GM11168 (cell line): ENCODE measurements around the gene SLC35D3.
"Not testable (repeated sequence)": the region's sequence is repeated elsewhere in the genome, so short reads cannot be mapped to it uniquely, and the experiment has no call there.

ENCODE experiments used
- in situ Hi-C: fragments of 300-500 bp; cut with MboI; formaldehyde crosslinking; loops from one replicate; pipeline ENCODE4 v1.12.0; 2022; ENCODE audit warnings: low sequenced_read_pairs; ENCODE audit not compliant: unreplicated experiment

SLC35D3 gene, protein sequence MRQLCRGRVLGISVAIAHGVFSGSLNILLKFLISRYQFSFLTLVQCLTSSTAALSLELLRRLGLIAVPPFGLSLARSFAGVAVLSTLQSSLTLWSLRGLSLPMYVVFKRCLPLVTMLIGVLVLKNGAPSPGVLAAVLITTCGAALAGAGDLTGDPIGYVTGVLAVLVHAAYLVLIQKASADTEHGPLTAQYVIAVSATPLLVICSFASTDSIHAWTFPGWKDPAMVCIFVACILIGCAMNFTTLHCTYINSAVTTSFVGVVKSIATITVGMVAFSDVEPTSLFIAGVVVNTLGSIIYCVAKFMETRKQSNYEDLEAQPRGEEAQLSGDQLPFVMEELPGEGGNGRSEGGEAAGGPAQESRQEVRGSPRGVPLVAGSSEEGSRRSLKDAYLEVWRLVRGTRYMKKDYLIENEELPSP

DNA sequence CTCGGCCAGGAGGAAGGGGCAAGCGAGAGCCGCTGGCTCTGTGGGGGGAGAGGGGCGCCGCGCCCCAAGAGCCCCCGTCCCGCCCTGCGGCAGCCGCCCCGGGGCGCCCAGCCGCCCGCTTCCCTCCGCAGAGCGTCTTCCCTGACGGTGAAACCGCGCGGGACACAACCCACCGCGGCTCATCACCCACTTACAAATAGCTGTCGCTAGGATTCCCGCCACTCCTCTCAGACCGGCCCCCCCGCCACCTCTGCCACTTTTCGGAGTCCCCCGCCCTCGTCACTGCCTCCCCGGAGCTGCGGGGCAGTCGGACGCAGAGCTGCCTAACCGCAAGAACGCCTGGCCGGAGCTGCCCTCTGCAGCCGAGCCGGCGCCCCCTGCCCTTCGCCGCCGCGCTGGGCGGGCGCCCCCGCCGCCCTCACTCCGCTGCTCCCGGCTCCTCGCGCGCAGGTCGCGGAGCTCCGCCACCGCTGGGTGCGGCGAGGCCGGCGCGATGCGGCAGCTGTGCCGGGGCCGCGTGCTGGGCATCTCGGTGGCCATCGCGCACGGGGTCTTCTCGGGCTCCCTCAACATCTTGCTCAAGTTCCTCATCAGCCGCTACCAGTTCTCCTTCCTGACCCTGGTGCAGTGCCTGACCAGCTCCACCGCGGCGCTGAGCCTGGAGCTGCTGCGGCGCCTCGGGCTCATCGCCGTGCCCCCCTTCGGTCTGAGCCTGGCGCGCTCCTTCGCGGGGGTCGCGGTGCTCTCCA, at the start of gene SLC35D3:
TSS of gene SLC35D3 (plus strand) at position 366 of the 749 bp plus-strand sequence. CDS start at position 494, 128 bp downstream.
- in situ Hi-C loops: no loop called here

DNA sequence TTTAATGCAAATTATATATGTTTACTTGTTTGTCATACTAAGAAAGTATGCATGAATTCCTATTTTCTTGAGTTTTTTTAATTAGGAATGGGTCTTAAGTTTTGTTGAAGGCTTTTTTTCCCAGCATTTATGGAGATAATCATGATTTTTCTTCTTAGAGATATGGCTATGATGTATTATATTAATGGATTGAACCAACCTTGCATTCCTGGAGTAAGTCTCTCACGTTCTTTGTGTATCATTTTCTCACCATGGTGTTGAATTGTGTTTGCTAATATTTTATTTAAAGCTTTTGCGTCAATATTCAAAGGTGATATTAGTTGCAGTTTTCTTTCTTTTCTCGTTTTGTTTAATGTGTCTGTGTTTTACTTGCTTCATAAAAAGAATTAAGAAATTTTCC, 48.4 kb upstream of the SLC35D3 start:
- in situ Hi-C loops: no loop called here

DNA sequence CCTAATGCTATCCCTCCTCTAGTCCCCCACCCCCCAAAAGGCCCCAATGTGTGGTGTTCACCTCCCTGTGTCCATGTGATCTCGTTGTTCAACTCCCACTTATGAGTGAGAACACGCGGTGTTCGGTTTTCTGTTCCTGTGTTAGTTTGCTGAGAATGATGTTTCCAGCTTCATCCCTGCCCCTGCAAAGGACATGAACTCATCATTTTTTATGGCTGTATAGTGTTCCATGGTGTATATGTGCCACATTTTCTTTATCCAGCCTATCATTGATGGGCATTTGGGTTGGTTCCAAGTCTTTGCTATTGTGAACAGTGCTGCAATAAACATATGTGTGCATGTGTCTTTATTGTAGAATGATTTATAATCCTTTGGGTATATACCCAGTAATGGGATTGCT, 45.6 kb upstream of the SLC35D3 start:
- in situ Hi-C loops: not testable (repeated sequence)

DNA sequence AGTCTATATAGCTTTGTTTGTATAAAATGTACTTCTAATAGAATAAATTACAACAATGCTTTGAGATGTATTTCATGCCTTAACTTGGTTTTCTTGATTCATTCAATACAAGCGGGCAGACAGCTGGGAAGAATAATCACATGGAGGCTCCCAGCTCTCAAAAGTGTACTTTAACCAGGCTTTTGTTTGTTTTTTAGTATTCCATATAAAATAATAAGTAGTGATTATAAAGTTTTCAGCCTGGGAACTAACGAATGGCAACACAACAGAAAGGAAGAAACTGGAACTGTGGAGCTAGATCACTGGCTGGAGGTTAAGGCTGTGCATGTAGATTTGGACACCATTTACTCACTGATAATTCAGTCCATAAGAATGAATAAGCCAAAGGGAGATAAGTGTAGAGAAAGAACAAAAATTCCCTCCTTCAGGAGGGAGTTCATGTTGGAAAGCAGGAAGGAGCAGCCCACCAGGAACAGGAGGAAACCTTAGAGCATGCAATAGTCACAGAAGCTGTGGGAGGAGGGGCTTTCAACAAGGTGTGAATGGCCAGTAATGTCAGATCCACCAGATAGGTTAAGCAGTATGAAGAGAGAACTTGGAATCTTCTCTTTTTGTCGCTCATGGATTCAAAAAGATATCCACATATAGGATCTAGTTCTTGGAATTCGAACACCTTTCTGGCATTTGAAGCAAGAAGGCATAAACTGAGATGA, 41.2 kb upstream of the SLC35D3 start:
- in situ Hi-C loops: no loop called here

DNA sequence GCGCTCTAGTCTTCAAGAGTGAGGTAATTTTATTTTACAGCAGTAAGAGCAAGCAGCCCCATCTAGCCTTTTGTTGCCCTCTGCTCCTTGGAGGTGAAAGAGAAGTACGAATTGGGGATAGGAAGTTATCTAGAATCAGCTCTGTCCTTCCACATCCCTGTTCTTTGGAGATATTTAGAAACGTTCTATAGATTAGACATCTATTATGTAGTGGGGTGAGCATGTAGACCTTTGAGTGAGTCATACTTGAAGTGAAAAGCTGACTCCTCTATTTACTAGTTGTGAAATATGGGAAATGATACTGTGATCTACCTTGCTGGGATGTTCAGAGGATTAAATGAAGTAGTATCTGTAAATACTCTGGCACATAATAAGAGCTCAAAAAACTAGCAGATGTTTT, 36.0 kb upstream of the SLC35D3 start:
- in situ Hi-C loops: no loop called here

DNA sequence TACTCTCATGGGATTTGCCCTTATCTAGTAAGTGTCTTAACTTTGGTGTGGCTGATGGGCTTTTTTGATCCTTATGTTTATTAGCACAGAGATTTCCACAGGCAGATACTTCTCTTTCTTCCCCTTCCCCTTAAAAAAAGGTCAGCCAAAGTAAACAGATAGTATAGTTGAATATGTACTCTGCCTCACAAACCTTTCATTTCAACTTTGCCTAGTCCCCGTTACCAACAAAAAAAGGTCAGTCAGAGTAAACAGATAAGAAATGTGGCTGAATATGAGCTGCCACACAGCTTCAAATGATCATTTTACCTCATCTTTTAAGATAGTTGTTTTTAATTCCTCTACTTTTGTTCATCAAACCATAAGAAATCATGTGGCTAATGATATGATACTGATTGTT, 34.1 kb upstream of the SLC35D3 start:
- in situ Hi-C loops: no loop called here

DNA sequence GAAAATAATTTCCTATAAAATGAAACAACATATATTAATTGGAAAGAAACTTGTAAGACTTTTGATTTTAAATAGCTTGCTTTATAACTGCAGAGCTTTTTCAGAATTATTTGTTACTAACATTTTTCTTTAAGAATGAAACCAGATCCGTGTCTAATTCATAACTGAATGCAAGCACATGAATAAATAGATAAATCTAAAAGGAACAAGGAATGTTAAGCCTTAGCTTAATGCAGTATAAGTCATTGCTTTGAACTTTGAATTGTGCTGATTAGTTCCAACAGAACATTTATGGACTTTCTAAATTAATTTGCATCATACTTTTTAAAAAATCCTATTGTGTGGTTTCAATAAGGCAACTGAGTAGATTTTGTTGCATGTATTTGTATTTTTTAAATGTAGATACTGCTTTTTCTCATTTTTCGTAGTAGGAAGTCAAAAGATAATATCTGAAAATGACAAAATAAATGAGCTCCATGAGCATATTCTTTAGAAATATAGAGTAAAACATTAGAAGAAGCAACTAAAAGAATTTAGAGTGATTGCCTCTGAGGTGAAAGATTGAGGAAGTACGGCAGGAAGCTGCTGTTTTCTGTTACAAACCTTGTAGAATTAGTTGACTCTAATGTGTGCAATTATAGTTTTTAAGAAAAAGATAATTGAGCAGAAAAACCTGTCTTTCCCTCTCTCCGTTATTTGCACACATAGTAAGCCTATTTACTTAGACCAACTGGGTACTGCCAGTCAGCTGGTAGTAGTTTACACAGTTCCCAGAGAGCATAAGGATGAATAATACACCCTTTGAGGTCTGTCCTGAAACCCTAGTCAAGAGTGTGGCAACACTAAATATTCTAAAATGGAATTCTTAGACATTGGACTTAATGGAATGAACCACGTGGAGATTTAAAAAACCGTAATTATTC, 32.6 kb upstream of the SLC35D3 start:
- in situ Hi-C loops: no loop called here

DNA sequence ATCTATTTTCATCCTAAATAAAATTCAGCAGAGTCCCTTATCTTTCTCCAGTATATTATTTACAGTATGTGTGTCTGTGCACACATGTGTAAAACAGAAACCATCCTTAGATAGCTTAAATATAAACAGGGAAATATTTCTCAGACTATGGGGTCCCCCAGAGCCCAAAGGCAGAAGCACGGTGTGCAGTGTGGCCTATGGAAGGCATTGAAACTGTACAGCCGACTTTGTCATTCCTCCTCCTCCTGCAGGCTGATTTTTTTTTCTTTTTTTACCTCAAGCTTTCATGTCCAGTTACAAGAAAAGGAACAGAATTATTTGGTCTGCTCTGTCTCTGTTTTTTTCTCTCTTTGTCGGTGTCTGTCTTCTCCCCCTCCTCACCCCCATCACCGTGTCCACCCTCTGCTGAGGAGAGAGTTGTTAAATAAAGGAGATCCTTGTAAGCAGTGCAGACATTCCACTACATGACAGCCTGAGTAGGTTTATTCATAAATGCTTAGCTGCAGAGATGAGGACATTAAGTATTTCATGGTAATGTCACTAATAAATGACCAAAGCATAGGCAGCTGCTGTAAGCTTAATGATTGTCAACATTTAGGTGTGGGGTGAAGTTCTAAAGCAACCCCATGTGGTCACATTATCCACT, 31.8 kb upstream of the SLC35D3 start:
- in situ Hi-C loops: no loop called here

DNA sequence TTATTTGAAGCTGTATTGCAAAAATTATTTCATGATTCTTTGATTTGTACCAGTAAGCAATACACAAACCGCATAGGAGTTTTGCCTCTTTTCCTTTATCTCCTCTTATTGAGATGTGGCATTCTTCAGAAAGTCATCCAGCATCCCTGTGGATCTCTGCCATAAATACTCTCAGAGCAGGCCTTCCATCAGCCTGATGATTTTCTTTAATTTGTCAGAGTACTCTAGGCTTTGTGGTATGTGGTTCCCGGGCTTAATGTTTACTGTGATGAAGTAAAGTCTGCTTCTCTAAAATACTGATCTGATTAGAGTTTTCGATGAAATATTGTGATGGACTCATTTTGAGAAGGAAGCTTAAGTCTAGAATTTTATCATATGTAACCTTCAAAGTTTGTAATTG, 31.1 kb upstream of the SLC35D3 start:
- in situ Hi-C loops: no loop called here

DNA sequence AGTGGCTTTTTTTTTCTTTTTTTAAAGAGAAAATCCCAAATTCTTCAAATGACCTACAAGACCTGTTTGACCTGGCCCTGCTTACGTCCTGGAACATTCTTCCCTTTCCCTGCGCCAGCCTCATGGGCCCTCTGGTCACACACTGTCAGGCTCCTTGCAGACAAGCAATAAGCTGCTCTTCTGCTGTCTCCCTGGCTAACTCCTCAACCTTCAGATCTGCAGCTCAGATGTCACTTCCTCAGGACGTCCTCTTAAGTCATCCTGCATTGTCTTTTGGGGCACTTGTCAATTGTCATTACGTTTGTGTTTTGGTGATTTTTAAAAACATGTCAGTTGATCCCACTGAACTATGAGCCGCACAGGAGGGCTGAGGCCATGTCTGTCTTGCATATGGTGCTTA, 28.9 kb upstream of the SLC35D3 start:
- in situ Hi-C loops: no loop called here

DNA sequence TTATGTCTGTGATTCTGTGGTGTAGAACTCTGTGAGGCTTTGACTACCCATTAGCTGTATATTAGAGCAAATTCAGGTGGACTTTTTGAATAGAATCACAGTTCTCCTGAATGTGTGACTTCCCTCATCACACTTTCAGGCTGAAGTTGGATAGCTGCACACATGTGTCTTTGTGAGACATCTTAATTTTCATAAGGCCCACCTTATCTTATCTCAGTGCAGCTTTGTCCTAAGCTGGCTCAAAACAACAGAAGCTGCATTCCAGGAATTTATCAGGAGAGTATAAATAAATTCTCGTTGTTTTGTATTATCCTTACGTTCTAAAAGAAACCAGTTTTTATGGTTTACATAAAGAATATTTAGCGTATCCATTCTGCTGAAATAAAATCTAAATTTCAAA, 26.2 kb upstream of the SLC35D3 start:
- in situ Hi-C loops: no loop called here

DNA sequence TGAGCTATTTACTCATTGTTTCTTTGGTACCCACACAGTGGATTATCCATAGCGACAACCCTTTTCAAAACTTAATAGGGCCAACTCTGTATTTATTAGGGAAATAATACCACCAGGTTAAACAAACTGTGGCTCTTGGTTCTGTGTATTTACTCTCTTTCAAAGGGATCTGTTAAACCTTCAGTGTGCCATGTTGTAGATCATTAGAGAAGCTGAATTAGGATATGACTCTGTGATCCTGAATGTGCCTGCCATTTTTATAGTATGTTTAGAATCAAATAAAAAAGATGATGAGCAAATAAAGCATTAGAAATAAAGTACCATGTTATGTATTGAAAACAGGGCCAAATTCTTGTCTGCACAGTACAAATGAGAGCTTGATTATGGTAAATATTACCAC, 25.0 kb upstream of the SLC35D3 start:
- in situ Hi-C loops: no loop called here

DNA sequence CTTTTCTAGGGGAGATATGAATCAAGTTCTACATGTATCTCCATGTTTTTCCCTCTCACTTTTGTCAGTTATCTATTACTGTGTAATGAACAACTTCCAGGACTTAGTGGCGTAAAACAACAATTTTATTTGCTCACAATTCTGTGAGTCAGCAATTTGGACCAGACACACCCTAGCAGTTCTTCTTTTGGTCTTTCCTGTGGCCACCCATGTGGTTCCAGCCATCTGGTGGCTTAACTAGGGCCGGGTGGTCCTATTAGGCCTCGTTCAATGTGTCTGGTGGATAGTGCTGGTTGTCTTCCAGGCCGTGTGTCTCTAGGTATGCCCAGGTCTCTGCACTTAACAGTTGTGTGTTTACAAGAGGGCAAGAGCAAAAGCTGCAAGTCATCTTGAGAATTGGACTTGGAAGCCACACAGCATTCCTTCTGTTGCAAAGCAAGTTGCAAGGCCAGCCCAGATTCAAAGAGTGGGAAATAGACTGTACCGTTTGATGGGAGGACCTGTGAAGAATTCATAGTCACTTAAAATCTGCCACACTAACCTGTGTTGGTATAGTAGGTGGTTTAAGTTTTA, 20.8 kb upstream of the SLC35D3 start:
- in situ Hi-C loops: no loop called here

DNA sequence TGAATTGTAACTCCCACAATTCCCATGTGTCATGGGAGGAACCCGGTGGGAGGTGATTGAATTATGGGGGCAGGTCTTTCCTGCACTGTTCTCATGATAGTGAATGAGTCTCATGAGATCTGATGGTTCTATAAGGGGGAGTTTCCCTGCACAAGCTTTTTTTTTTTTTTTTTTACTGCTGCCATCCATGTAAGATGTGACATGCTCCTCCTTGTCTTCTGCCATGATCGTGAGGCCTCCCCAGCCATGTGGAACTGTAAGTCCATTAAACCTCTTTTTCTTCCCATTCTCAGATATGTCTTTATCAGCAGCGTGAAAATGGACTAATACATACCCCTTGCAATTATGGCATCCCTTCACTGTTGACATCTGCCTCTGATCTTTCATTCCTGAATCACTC, 17.6 kb upstream of the SLC35D3 start:
- in situ Hi-C loops: not testable (repeated sequence)

DNA sequence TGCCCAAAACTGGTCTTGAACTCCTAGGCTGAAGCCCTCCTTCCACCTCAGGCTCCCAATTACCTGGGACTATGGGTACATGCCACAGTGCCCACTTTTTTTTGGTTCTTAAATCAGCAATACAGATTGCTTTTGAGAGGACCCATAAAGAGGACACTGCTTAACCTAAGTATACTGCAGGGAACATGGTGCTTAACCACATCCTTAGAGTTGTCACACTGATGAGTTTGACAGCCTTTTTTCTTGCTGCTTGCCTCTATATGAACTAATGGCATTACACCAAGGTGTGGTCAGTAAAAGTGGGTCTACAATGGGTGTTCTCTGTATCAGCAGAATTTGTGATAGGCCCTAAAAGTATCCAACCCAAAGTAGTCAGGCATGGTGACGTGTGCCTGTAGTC, 7.2 kb upstream of the SLC35D3 start:
- in situ Hi-C loops: no loop called here

DNA sequence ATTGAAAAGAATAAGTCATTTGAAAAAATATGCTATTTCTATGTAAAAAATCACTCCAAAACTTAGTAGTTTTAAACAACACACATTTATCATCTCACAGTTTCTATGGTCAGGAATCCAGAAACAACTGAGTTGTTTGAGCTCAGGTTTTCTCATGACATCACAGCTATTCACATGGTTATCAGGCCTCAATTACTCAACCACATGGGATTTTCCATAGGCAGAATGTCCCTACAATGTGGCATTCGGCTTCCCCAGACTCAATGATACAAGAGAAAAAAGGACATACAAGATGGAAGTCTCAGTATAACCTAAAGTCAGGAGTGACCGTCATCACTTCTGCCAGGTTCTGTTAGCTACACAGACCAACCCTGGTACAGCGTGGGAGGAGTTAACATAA, 3.4 kb upstream of the SLC35D3 start:
- in situ Hi-C loops: no loop called here

DNA sequence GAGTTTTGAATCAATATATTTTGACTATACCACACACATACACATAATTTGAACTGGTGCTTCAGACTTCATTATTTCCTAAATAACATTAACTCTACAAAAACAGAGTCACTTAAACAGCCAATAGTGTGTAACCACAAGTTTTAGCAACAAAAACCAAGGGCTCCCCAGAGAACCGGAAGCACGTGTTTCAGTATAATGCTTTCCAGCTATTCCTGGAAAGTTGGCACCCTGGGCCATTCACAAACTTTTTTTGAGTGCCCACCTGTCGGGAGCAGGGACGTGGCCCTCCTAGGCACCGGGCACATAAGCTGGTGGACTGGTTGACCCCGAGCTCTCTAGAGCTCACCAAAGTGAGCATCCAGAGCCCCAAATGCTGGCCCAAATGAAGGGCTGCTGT, 1.9 kb upstream of the SLC35D3 start:
- in situ Hi-C loops: no loop called here

DNA sequence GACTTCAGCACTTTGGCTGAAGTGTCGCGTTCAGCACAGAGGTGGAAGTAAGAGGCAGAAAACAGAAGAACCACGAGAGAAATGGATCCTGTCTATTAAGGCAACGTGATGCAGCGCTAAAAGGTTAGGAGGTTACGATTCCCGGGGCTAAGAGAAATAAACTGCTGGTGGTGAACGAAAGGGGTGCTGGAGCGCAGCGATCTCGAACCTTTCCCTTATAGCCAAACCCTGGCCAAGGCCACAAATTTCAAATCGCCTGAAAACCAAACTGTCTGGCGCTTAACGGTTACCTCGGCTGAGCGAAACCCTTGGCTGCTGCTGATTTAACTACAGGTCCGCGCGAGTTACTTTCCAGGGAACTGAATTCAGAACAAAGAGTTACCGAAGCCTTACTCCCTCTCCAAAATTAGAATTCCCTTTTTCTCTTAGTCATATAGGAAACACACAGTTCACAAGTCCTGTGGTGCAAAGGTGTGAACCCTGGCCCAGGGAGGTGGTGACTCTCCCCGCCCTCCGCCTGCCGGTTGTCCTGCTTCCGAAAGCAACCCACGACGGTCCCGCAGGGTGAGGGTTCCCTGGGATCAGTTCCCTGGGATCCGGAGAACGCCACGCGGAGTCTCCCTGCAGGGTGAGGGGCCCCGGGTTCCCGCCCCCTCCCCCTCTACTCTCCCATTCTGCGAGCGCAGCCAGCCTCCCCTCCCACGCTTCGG, 1.3 kb upstream of the SLC35D3 start:
- in situ Hi-C loops: no loop called here
